Smooth muscle cell (in vitro differentiated cells): ENCODE results near the gene OSBPL10. TPM values are rescaled to one million over a fixed set of nuclear protein-coding genes. Genes with fewer than 3 reads are reported as not detected.

Source experiments
- DNase-seq: peaks from one replicate; lab custom pipeline; 2025; ENCODE audit not compliant: unreplicated experiment; lab: John Stamatoyannopoulos, UW
- H2AFZ ChIP-seq: fragments of 200-600 bp; sonication (generic); 2 replicates; pipeline ENCODE4 v1.6.0; 2016; ENCODE audit warnings: antibody characterized with exemption, low read depth, mild to moderate bottlenecking
- H3F3A ChIP-seq: fragments of 200-600 bp; sonication (generic); 2 replicates; pipeline ENCODE4 v1.6.0; 2017; ENCODE audit warnings: antibody characterized with exemption, low read depth
- H3K27ac ChIP-seq: fragments of 200-600 bp; sonication (generic); 2 replicates; pipeline ENCODE4 v1.5.1; 2016; ENCODE audit warnings: low read depth, mild to moderate bottlenecking
- H3K27me3 ChIP-seq: fragments of 200-600 bp; sonication (generic); 2 replicates; pipeline ENCODE4 v1.6.1; 2016; ENCODE audit warnings: low read depth, mild to moderate bottlenecking
- H3K36me3 ChIP-seq: fragments of 200-600 bp; sonication (generic); 2 replicates; pipeline ENCODE4 v1.5.1; 2016; ENCODE audit warnings: low read depth
- H3K4me1 ChIP-seq: fragments of 200-600 bp; sonication (generic); 2 replicates; pipeline ENCODE4 v1.5.1; 2016; ENCODE audit warnings: low read depth
- H3K4me2 ChIP-seq: fragments of 200-600 bp; sonication (generic); 2 replicates; pipeline ENCODE4 v1.6.0; 2016; ENCODE audit warnings: mild to moderate bottlenecking
- H3K4me3 ChIP-seq: fragments of 200-600 bp; sonication (generic); 2 replicates; pipeline ENCODE4 v1.5.1; 2016; ENCODE audit warnings: mild to moderate bottlenecking
- H3K79me2 ChIP-seq: fragments of 200-600 bp; sonication (generic); 2 replicates; pipeline ENCODE4 v1.6.0; 2016; ENCODE audit warnings: low read depth, mild to moderate bottlenecking
- H3K9ac ChIP-seq: fragments of 200-600 bp; sonication (generic); 2 replicates; pipeline ENCODE4 v1.6.0; 2016; ENCODE audit warnings: low read depth
- H3K9me3 ChIP-seq: fragments of 200-600 bp; sonication (generic); replicated peaks from 2 replicates; pipeline ENCODE4 v1.5.1; 2016; ENCODE audit warnings: low read depth
- H4K20me1 ChIP-seq: fragments of 200-600 bp; sonication (generic); 2 replicates; pipeline ENCODE4 v1.6.0; 2016; ENCODE audit warnings: low read depth
- WGBS: methylation state at CpG from one replicate; pipeline ENCODE4 v1.1.7; 2016; ENCODE audit warnings: low lambda C conversion rate; 5-methylcytosine and 5-hydroxymethylcytosine counted together
- polyA plus RNA-seq: library from polyadenylated mRNA; unstranded; fragments of >200 nt; fragmentation: Nextera tagmentation; extraction: Ambion mirVana; gene quantifications from 2 replicates; pipeline ENCODE4 v1.2.1, GENCODE V29; 2016
- total RNA-seq: library from RNA; depleted of rRNA; stranded (reverse); fragments of >200 nt; gene quantifications from 2 replicates; pipeline ENCODE4 v1.2.3, GENCODE V29; 2014
- TF ChIP-seq, protein P1 (sequence below): fragments of 200-600 bp; sonication (generic); IDR thresholded peaks from 2 replicates; pipeline ENCODE4 v1.5.1; 2017; ENCODE audit warnings: borderline replicate concordance, mild to moderate bottlenecking, antibody characterized with exemption; ENCODE audit not compliant: insufficient read depth, poor library complexity, severe bottlenecking

The OSBPL10 gene
- total and polyA plus RNA-seq, 2 experiments from 2014 or later, result 48.9 to 91.5 TPM

DNA sequence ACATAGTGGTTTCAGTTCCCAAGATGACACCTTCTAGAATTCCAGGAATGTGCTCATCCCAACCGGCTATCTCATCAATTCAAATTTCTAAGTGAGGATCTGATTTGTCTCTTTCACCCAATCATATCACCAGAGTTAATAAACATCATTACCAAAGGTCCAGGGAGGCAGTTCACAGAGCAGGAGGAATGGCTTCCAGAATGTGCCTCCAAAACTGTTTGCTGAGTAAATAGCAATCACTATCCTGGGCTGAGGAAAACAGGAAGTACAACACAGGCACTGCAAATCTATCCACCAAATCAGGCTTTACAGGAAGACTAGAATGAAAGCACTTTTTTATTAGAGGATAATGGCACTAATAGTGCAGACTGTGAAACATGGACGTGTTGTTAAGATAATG lies 61.5 kb downstream of the OSBPL10 start:
- TF ChIP-seq, protein P1, sequence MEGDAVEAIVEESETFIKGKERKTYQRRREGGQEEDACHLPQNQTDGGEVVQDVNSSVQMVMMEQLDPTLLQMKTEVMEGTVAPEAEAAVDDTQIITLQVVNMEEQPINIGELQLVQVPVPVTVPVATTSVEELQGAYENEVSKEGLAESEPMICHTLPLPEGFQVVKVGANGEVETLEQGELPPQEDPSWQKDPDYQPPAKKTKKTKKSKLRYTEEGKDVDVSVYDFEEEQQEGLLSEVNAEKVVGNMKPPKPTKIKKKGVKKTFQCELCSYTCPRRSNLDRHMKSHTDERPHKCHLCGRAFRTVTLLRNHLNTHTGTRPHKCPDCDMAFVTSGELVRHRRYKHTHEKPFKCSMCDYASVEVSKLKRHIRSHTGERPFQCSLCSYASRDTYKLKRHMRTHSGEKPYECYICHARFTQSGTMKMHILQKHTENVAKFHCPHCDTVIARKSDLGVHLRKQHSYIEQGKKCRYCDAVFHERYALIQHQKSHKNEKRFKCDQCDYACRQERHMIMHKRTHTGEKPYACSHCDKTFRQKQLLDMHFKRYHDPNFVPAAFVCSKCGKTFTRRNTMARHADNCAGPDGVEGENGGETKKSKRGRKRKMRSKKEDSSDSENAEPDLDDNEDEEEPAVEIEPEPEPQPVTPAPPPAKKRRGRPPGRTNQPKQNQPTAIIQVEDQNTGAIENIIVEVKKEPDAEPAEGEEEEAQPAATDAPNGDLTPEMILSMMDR, result no peak
- Histone ChIP-seq H3K4me2 (no peak overlapping the region), H4K20me1 (peaks cover 69% of the 10 kb centered on the region), H3K27ac (no peak overlapping the region), H3K9ac (no peak overlapping the region), H2AFZ (no peak overlapping the region), H3K27me3 (no peaks in the 10 kb centered on the region), H3K4me1 (peaks cover 24% of the 10 kb centered on the region), H3K36me3 (no peaks in the 10 kb centered on the region), H3K79me2 (peaks cover 100% of the 10 kb centered on the region), H3K9me3 (no peaks in the 10 kb centered on the region), H3K4me3 (no peak overlapping the region), H3F3A (no peaks in the 10 kb centered on the region)
- 55% methylated on average over 2 of the region's 2 CpGs for WGBS
- no peak for DNase-seq

GRCh38 chr3:31918179-31919150 lies 62.6 kb downstream of the OSBPL10 start:
- Histone ChIP-seq H3K27me3 (no peaks in the 10 kb centered on the region), H3K4me1 (peaks cover 24% of the 10 kb centered on the region), H3K4me2 (peak overlapping the region; percentile 52), H2AFZ (no peak overlapping the region), H3K9me3 (no peaks in the 10 kb centered on the region), H3F3A (no peaks in the 10 kb centered on the region), H3K9ac (no peak overlapping the region), H3K4me3 (peak overlapping the region; percentile 21), H3K27ac (no peak overlapping the region), H3K36me3 (no peaks in the 10 kb centered on the region), H3K79me2 (peaks cover 100% of the 10 kb centered on the region), H4K20me1 (peaks cover 65% of the 10 kb centered on the region)
- TF ChIP-seq, protein P1, result no peak
- DNase-seq, result no peak
- WGBS, result 88% methylated on average over 5 of the region's 5 CpGs

DNA sequence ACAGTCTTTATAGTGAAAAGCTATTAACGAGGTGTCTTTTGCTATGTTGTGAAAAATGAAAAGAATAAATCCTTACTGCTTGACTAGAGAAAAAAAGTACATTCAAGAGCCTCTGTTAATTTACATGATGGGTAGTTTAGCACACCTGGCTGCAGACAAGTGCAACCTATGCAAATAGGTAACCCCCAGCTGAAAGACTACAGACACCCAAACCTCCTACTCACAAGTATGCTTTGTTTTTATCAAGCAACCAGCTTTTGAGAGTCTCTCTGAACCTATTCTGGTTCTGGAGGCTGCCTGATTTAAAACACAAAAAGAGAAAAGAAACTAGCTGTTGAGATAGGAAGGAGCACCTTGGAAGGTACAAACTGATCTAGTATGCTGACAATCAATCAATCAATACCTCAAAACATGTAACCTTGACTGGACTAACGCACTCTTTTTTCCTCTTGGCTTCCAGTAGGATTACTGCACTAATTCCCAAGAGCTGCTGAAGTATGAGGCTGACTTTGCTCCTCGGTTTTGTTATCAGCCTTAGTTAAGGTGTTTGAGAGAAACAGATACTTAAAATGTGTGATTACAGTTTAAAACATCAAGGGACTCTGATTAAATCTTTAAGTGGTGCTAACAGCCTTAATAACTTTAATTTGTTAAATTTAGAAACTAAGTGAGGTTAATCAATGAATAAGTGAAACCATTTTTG lies 63.6 kb downstream of the OSBPL10 start:
- Histone ChIP-seq H3K36me3 (no peaks in the 10 kb centered on the region), H2AFZ (no peak overlapping the region), H3K4me2 (peak overlapping the region; percentile 52), H3K4me1 (peaks cover 19% of the 10 kb centered on the region), H3K9ac (no peak overlapping the region), H3K4me3 (peak overlapping the region; percentile 21), H3K9me3 (no peaks in the 10 kb centered on the region), H4K20me1 (peaks cover 57% of the 10 kb centered on the region), H3K79me2 (peaks cover 100% of the 10 kb centered on the region), H3K27me3 (no peaks in the 10 kb centered on the region), H3K27ac (no peak overlapping the region), H3F3A (no peaks in the 10 kb centered on the region)
- WGBS, result 36% methylated on average over 3 of the region's 3 CpGs
- DNase-seq, result no peak
- TF ChIP-seq, protein P1, result no peak
